NB4 (cell line): ENCODE data around the gene SIX6.
"Not testable (repeated sequence)": the region's sequence is repeated elsewhere in the genome, so short reads cannot be mapped to it uniquely, and the experiment has no call there.

Experiments
- POLR2A ChIP-seq: IDR thresholded peaks from 2 replicates; pipeline ENCODE4 v1.6.1; 2011; ENCODE audit warnings: mild to moderate bottlenecking; ENCODE audit not compliant: insufficient read length; ENCODE audit errors: extremely low read depth
- TF ChIP-seq, protein P1 (sequence below): IDR thresholded peaks from one replicate; pipeline ENCODE4 v1.5.1; 2012; ENCODE audit warnings: low read depth, low read length

DNA sequence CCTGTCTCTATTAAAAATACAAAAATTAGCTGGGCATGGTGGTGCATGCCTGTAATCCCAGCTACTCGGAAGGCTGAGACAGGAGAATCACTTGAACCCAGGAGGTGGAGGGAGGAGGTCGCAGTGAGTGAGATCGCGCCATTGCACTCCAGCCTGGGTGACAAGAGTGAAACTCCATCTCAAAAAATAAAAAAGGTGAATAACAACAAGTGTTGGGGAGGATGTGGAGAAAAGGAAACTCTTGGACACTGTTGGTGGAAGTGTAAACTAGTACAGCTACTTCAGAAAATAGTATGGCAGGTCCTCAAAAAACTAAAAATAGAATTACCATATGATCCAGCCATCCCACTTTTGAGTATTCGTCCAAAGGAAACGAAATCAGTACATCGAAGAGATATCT, 28.7 kb upstream of the SIX6 start:
- TF ChIP-seq, protein P1, sequence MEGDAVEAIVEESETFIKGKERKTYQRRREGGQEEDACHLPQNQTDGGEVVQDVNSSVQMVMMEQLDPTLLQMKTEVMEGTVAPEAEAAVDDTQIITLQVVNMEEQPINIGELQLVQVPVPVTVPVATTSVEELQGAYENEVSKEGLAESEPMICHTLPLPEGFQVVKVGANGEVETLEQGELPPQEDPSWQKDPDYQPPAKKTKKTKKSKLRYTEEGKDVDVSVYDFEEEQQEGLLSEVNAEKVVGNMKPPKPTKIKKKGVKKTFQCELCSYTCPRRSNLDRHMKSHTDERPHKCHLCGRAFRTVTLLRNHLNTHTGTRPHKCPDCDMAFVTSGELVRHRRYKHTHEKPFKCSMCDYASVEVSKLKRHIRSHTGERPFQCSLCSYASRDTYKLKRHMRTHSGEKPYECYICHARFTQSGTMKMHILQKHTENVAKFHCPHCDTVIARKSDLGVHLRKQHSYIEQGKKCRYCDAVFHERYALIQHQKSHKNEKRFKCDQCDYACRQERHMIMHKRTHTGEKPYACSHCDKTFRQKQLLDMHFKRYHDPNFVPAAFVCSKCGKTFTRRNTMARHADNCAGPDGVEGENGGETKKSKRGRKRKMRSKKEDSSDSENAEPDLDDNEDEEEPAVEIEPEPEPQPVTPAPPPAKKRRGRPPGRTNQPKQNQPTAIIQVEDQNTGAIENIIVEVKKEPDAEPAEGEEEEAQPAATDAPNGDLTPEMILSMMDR, result not testable (repeated sequence)
- TF ChIP-seq POLR2A, result not testable (repeated sequence)
